Measurements from ENCODE around the gene BDH1. TPM values are rescaled to one million over a fixed set of nuclear protein-coding genes. Genes with fewer than 3 reads are reported as not detected.

BDH1 gene
- total RNA-seq, 1 donor from 2014 or later, result 4.7 TPM

- no peak for TF ChIP-seq CTCF (IDR thresholded peaks at IDR 0.05; ENCODE audit: unreplicated experiment)
- H3K9me3 Mint-ChIP-seq (ENCODE audit: unreplicated experiment), result no peaks in the 10 kb centered on the region
- H3K4me1 Mint-ChIP-seq (ENCODE audit: unreplicated experiment), result peaks cover 30% of the 10 kb centered on the region
- H3K36me3 Mint-ChIP-seq (ENCODE audit: low read depth, unreplicated experiment), result no peaks in the 10 kb centered on the region
- no peaks in the 10 kb centered on the region for H3K27me3 Mint-ChIP-seq (ENCODE audit: unreplicated experiment)
- no peak overlapping the region for H3K27ac Mint-ChIP-seq (ENCODE audit: unreplicated experiment)
- DNase-seq (ENCODE audit: low spot score), result no peak
- H3K4me3 Mint-ChIP-seq (ENCODE audit: unreplicated experiment), result no peak overlapping the region
These were observed 92.5 kb downstream of the BDH1 start for GRCh38 chr3:197463279-197463678.

DNA sequence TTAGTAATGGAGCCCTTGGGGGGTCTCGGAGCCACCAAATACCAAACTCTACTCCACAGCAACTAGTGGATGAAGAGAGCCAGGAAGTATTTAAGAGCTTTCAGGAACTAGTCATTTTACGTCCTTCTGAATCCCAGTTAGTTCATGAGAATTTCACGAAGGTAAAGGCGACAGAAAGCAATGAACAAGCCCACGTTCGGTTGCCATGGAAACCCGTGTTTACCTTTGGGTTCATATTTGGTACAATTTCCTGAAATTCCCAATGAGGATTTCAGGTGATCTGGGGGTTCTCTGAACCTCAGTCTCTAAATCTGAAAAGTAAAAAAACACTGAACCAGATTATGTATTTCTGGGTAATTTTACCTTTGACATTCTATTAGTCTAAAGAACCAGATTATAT lies 93.0 kb downstream of the BDH1 start:
- Mint-ChIP-seq H3K36me3 (ENCODE audit: low read depth, unreplicated experiment) (no peaks in the 10 kb centered on the region), H3K27me3 (ENCODE audit: unreplicated experiment) (no peaks in the 10 kb centered on the region), H3K4me1 (ENCODE audit: unreplicated experiment) (peaks cover 30% of the 10 kb centered on the region), H3K4me3 (ENCODE audit: unreplicated experiment) (no peak overlapping the region), H3K9me3 (ENCODE audit: unreplicated experiment) (no peaks in the 10 kb centered on the region), H3K27ac (ENCODE audit: unreplicated experiment) (no peak overlapping the region)
- TF ChIP-seq CTCF (IDR thresholded peaks at IDR 0.05; ENCODE audit: unreplicated experiment), result no peak
- DNase-seq (ENCODE audit: low spot score), result no peak

GRCh38 chr3:197460639-197461038 lies 95.1 kb downstream of the BDH1 start:
- H3K4me3 Mint-ChIP-seq (ENCODE audit: unreplicated experiment), result no peak overlapping the region
- no peak overlapping the region for H3K27ac Mint-ChIP-seq (ENCODE audit: unreplicated experiment)
- H3K4me1 Mint-ChIP-seq (ENCODE audit: unreplicated experiment), result peaks cover 21% of the 10 kb centered on the region
- no peak for TF ChIP-seq CTCF (IDR thresholded peaks at IDR 0.05; ENCODE audit: unreplicated experiment)
- H3K9me3 Mint-ChIP-seq (ENCODE audit: unreplicated experiment), result no peaks in the 10 kb centered on the region
- peaks cover 8% of the 10 kb centered on the region for H3K27me3 Mint-ChIP-seq (ENCODE audit: unreplicated experiment)
- no peaks in the 10 kb centered on the region for H3K36me3 Mint-ChIP-seq (ENCODE audit: low read depth, unreplicated experiment)
- DNase-seq (ENCODE audit: low spot score), result no peak

DNA sequence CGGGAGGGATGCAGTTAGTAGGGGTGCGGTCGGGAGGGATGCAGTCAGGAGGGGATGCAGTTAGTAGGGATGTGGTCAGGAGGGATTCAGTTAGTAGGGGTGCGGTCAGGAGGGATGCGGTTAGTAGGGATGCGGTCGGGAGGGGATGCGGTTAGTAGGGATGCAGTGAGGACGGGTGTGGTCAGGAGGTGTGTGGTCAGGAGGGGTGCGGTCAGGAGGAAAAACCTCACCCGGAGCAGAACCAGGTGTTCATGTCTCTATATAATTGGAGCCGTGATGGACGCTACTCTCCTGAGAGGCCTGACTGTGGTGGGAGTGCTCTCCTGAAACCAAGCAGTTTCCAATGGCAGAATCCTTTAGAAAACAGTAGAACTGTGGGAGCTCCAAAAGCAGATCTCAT lies 95.8 kb downstream of the BDH1 start:
- Mint-ChIP-seq H3K9me3 (ENCODE audit: unreplicated experiment) (no peaks in the 10 kb centered on the region), H3K4me3 (ENCODE audit: unreplicated experiment) (no peak overlapping the region), H3K27ac (ENCODE audit: unreplicated experiment) (no peak overlapping the region)

More for the DNA sequence above, 95.8 kb downstream of the BDH1 start:
- no peak for TF ChIP-seq CTCF (IDR thresholded peaks at IDR 0.05; ENCODE audit: unreplicated experiment)
- H3K4me1 Mint-ChIP-seq (ENCODE audit: unreplicated experiment), result peaks cover 22% of the 10 kb centered on the region
- H3K27me3 Mint-ChIP-seq (ENCODE audit: unreplicated experiment), result peaks cover 8% of the 10 kb centered on the region
- no peaks in the 10 kb centered on the region for H3K36me3 Mint-ChIP-seq (ENCODE audit: low read depth, unreplicated experiment)
- no peak for DNase-seq (ENCODE audit: low spot score)

Other genes with a start within 250 kb of the BDH1 start
- 35.0 TPM for gene RUBCN, start 180.9 kb upstream of the BDH1 start, total RNA-seq (ENCODE audit: unreplicated experiment)
- 65.3 TPM for gene FYTTD1, start 193.9 kb upstream of the BDH1 start, total RNA-seq (ENCODE audit: unreplicated experiment)
- 62.2 TPM for gene LRCH3, start 235.3 kb upstream of the BDH1 start, total RNA-seq (ENCODE audit: unreplicated experiment)